NOMO-1 (cell line): Measurements from ENCODE around the gene ARPC4.
A peak's percentile ranks its signal among the peaks of the same experiment; 100 is the strongest.
"Not testable (repeated sequence)": the region's sequence is repeated elsewhere in the genome, so short reads cannot be mapped to it uniquely, and the experiment has no call there.

ENCODE experiments used
- DNase-seq, 2 experiments: peaks; one replicate each; lab custom pipeline; 2025; ENCODE audit not compliant: unreplicated experiment in 2 of 2; lab: John Stamatoyannopoulos, UW

ARPC4 gene

GRCh38 chr3:9769426-9770275, 23.2 kb upstream of the ARPC4 start, which contains the start of gene CAMK1:
Gene CAMK1, minus strand, starts transcription at chr3:9769947. Its CDS starts 2,198 bp downstream, at chr3:9767749.
- DNase-seq, result peak; percentile 66 to 70

DNA sequence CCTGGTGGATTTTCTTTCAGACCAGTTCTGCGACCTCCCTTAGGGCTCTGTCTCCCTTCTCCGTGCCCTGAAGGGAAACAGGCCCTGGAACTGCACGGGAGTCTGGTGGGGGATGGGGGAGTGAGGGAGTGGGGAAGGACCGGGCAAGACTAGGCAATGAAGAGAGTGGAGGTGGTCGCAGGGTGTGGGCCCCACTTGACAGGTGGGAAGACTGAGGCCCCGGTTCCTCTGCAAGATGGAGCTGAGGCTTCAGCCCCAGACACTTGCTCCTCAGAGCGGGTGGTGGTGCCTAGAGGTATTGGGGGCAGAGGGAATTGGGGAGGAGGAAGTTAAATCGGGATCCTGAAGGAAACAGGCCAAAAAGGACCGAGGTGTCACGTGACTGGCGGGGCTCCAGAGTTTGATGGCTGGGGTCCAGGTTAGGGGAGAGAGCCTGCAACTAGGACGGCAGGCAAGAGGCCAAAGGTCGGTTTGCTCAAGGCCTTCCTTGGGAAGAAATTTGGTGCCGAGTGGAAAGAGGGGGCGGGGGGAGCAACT, 22.5 kb upstream of the ARPC4 start:
- DNase-seq, result no peak

GRCh38 chr3:9771007-9771406, 21.9 kb upstream of the ARPC4 start:
- DNase-seq, result not testable (repeated sequence)

DNA sequence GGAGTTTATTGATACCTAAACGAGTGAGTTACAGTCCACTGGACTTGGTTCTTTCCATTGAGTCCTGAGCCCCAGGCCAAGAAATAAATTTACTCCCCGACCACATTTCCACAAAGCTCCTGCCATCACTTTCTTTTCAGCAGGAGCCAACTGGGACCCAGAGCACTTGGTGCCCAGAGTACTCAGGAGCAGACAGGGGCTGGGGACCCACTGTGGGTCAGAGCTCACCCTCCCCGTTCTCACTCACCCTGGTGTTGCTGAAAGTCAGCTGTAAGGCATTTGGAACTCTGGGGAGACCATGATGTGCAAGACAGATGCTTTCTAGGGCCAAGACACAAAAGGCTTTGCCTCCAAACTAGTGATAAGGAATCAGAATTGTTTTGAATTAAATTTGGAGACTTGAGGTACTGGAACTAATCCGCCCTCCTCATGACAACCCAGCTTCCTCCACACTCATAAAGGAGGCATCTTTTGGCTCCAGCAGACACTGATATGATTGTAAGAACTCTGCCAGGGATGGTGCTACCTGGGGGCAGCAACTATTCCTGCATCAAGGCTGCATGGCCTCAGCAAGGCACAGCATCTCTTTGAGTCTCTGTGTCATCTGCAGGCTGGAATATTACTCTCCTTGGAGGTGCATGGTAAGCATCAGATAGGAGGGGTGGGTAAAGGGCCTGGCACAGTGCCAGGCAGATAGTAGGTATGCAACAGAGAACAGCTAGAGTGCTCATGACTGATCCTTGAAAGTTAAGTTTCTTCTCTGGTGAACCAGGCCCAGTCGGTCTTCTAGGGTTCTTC, 15.8 kb upstream of the ARPC4 start:
- no peak for DNase-seq

- DNase-seq, result no peak
Observed at GRCh38 chr3:9777694-9778021, 15.2 kb upstream of the ARPC4 start.

- peak in 1 of 2 experiments; percentile 27 for DNase-seq
Observed at GRCh38 chr3:9778143-9779074, 14.5 kb upstream of the ARPC4 start.

DNA sequence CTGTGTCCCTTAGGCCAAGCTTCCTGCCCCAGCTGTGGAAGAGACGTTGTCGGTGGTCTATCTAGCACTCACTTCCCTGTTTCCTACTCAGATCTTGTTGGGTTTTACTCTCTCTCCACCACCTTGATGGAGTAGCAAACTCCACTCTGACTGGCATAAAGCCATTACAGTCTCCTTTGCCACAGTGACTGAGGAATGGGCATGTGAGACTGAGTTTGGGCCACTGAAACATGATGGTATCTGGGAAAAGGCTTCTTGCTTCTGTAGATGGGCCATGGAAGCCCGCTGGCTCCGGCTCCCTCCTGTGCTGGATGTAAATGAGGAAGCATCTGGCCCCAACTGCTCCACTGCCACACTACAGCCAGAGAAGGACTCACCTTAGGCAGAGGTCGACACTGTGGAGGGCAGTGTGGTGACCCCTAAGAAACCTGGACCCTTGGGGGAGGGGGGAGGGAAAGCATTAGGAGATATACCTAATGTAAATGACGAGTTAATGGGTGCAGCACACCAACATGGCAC, 13.7 kb upstream of the ARPC4 start:
- DNase-seq, result no peak

DNA sequence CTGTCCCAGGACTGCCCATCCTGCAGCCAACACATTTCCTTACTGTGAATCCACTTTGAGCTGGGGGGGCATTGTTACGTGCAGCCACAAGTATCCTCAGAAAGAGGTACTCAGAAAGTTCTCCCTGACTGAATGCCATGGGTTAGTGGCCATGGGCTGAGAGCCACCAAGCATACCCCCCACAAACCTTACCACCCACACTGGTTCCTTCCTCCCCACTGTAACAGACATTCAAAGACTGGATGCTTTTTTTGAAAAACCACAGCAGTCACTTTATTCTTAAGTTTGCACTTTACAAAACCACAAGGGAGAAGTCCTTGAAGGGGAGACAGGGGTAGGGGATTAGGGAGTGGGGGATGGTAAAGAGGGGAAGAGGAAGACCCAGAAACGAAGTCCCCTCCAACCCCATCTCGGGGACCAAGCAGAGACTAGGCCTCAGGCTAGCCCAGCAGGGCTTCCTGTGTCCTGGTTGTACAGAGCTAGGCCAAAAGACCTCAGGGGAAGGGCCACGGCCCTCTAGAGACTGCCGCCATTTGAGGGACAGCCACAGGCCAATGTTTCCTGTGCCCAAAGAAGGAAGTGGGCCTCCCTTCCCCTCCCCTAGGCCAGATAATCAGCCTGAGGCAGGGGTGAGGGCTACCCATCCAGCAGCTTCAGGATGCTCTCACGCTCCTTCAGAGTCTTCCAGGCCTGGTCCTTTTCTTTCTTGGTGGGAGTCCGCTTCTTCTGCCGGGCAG, 13.0 kb upstream of the ARPC4 start:
- DNase-seq, result peak; percentile 97

DNA sequence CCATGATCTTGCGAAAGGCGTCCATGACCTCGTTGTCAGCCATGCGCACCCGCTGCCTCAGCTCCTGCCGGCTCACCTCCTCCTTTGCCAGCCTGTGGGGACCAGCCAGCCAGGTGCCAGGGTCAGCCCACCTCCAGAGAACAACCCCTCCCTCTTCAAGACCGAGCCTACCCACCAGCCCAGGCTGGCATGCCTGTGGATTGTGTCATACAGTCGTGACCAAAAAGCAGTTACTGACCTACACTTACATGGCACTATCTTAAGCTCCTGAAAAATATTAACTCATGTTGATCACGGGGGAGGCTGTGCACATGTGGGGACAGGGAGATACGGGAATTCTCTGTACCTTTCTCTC, 12.4 kb upstream of the ARPC4 start:
- no peak for DNase-seq

GRCh38 chr3:9780910-9781309, 12.0 kb upstream of the ARPC4 start:
- DNase-seq, result no peak

DNA sequence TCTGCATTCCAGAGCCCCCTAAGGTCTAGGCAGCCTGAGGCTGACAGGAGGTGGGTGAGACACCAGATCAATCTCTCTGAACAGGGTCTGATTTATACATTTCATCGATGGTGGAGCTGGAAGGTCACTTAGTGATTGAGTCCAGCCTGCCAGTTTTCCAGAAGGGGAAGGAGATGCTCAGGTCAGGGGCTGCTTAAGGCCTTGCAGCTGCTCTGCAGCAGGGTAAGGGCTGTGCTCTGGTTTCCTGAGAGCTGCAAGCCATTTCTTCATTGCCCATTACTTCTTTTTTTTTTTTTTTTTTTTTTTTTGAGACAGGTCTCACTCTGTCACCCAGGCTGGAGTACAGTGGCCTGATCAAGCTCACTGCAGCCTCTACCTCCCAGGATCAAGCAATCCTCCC, 11.3 kb upstream of the ARPC4 start:
- no peak for DNase-seq

DNA sequence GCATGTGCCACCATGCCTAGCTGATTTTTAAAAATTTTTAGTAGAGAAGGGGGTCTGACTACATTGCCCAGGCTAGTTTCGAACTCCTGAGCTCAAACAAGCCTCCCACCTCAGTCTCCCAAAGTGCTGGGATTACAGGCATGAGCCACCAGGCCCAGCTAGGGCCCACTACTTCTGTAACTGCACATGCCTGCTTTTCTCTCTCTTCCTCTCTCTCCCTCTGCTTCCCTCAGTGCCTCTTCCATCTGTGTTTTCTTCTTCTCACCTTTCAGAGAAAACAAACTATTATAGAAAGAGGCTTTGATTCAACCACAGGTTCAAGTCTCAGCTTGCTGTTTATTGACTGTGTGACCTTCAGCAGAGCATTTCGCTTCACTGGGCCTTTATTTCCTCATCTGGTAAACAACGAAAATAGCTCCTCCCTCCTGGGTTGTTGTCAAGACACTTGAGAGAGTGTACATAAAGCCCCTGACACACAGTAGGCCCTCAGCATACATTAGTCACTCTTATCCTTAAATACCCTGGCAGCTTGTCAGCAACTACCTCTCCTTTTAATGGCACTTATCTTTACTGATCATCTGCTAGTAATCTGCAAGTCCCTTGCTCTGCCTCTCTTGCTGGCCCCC, 10.8 kb upstream of the ARPC4 start:
- no peak for DNase-seq

DNA sequence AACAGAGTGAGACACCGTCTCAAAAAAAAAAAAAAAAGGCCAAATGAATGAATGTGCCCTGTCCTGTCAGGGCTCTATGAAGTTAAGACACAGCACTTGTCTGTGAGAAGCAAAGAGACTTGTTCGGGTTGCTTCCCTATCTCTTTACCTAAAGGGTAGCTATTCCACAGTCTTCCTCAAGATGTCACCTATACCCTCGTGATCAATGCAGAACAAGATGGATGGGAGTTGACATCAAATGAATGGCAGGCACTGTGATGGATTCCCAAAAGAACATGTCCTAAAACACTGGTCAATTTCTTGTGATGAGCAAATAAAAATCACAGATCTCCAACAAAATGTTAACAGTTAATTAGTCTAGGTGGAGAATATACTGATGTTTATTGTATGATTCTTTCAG, 10.1 kb upstream of the ARPC4 start:
- peak in 1 of 2 experiments; percentile 18 for DNase-seq

- DNase-seq, result no peak
Observed at GRCh38 chr3:9783954-9784353, 8.9 kb upstream of the ARPC4 start.

- DNase-seq, result no peak
Observed at GRCh38 chr3:9784965-9785364, 7.9 kb upstream of the ARPC4 start.

DNA sequence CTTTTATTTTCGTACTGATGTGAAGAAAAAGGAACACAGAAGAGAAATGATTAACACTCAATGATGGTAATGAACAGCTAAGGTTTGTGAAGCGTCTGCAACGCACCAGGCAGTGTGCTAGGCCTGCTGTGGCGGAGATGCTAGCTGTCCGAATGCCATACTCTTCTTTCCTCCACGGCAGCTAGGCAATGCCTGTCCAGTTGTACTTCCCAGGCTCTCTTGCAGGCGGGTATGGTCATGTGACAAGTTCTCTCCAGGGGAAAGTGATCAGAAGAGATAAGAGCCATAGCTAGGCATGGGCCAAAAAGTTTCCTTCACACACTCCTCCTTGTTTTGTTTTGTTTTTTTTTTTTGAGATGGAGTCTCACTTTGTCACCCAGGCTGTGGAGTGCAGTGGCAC, 7.3 kb upstream of the ARPC4 start:
- no peak for DNase-seq

DNA sequence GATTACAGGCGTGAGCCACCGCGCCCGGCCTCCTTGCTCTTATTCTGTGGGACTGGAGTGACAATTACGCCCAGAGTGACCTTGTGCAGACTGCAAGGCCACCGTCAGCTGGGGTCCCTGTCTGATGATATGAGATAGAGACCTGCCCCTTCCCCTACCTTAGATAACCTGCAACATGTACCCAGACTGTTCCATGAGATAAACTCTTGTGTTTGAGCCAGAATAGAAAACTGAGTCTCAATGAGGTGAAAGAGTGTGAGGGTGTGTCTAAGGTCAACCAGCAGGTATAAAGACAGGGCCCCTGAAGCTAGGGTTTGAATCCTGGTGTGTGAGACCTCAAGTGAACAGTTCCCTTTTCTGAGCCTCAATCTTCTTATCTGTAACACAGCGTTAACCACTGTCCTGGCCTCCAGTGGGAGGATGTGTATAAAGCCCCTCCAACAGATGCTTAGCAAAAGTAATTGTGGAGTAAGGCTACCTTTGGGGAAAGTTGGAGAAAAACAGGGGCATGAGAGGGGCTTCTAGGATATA, 6.6 kb upstream of the ARPC4 start:
- no peak for DNase-seq

DNA sequence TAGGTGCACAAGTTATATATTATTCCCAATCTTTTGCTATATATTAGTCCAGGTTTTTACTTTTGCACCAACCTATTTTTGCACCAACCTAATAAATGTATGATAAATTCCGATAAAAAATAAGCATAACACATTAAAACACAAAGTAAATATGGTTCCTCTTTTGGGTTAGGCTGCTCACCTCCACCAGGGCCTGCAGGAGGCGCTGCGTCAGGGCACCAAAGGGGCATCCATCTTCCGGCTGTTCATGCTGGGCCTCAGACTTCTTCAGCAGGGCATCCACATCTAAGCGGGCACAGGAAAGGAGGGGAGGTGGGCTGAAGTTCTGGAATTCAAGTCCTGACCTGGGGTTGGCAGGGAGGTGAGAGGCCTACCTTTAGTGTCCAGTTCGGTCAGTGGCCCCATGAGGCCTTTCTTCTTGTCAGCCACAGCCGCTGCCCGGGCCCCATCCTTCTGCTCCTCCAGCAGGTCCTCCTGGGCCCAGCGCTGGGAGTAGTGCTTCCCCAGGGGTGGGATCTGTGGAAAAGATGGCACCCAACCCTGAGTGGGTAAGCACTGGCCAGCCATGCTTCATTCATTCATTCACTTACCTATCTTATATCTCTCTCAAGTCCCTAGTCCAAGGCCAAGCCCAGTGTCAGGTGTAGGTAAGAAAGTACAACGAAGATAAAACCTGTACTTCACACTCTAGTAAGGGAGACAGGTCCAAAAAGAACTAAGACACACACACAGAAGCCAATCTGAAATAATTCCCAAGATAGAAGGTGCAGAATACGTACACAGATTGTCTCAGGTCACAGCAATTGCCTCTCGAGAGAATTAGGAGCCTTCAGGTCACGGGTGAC, 5.8 kb upstream of the ARPC4 start:
- no peak for DNase-seq
